ENCODE data around the gene CDT1.

GRCh38 chr16:88814144-88814502 is 10.5 kb downstream of the CDT1 start:
- no peak for TF ChIP-seq CTCF (conservative IDR thresholded peaks at IDR 0.05 in 1 of 2, IDR thresholded peaks at IDR 0.05 in 1 of 2; ENCODE audit: extremely low read depth in 1 of 2, insufficient read depth in 1 of 2, low read depth in 1 of 2, low read length in 2 of 2)
- no peak for TF ChIP-seq EZH2 (IDR thresholded peaks at IDR 0.05; ENCODE audit: borderline replicate concordance, low read length)
